ENCODE results near the gene ZNF8. TPM values are rescaled to one million over a fixed set of nuclear protein-coding genes. Genes with fewer than 3 reads are reported as not detected.

ZNF8 gene
- total RNA-seq, 1 donor from 2014 or later: 6.4 TPM

DNA sequence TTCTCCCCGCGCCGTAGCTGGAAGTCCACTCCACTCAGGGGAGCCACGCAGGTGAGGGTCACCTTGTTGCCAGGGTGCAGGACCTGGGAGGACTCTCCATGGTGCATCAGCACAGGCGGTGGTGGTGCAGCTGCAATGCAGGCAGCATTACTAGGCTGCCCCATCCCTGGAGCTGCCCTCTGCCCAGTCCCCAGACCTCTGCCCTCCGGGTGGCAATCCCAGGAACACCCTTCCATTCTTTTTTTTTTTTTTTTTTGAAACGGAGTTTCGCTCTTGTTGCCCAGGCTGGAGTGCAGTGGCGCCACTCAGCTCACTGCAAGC, 72.8 kb downstream of the ZNF8 start:
- DNase-seq (ENCODE audit: extremely low spot score in 2 of 2): no peak
- Histone ChIP-seq H3K4me1 (peaks cover 40% of the 10 kb centered on the region), H3K4me3 (no peak overlapping the region), H3K27ac (no peak overlapping the region), H3K9me3 (no peaks in the 10 kb centered on the region), H3K36me3 (no peaks in the 10 kb centered on the region), H3K27me3 (no peaks in the 10 kb centered on the region)
- intact Hi-C loops (cut with DNase I): no loop called here
- TF ChIP-seq POLR2AphosphoS5 (IDR thresholded peaks at IDR 0.05; ENCODE audit: insufficient read depth in 1 of 2, low read depth in 1 of 2) (no peak), POLR2A (IDR thresholded peaks at IDR 0.05) (no peak), CTCF (IDR thresholded peaks at IDR 0.05) (no peak)

DNA sequence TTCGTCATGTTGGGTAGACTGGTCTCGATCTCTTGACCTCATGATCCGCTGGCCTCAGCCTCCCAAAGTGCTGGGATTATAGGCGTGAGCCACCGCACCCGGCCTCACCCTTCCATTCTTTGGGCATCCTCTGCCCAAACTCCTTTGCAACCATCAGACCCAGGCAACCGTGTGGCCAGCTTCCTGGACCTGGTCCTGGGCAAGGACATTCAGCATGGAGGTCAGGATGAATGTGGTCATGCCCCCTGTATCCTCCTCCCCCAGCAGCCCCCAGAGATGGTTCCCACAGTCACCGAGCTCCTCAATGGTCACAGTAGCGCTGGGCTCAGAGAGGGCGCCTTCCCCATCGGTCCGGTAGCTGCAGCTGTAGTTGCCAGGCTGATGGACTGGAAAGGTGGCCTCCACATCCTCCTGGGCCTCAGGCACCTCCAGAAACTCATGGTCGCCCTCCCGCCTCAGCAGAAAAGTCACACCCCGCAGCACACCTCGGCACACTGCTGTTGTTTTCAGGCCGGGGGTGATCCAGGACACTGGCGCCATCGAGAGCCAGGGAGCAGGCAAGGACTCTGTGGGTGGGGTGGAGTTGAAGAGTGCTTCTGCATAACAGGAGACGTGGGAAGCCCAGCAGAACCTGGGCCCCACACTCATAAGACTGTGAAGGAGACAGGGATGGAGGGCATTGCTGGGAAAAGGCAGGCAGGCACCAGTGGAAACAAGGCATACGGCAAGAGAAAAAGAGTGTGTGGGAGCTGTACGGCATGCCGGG, 73.4 kb downstream of the ZNF8 start:
- peak in 1 of 2 donors; percentile 67 for DNase-seq (ENCODE audit: extremely low spot score in 2 of 2)
- Histone ChIP-seq H3K36me3 (no peaks in the 10 kb centered on the region), H3K27me3 (no peaks in the 10 kb centered on the region), H3K4me1 (peaks cover 42% of the 10 kb centered on the region), H3K9me3 (no peaks in the 10 kb centered on the region), H3K4me3 (no peak overlapping the region), H3K27ac (no peak overlapping the region)
- intact Hi-C loops (cut with DNase I): no loop called here
- TF ChIP-seq CTCF (IDR thresholded peaks at IDR 0.05) (no peak), POLR2A (IDR thresholded peaks at IDR 0.05) (no peak)

Small RNA genes within 50 kb of the gene (microRNA-seq; reads per million reads assigned to microRNA genes)
- not detected for gene MIR6806 (ENCODE audit: borderline number of aligned reads, borderline replicate concordance)

Small RNA genes within 50 kb of the gene (small RNA-seq; reads per million reads assigned to genes)
- not detected for gene MIR6806

Other genes starting within 250 kb of the ZNF8 start
- gene ZSCAN1, start 244.9 kb upstream of the ZNF8 start, total RNA-seq: not detected
- gene ZNF135, start 219.7 kb upstream of the ZNF8 start, total RNA-seq: 5.4 TPM
- gene ZSCAN18, start 180.7 kb upstream of the ZNF8 start, total RNA-seq: 61.4 TPM
- gene ZNF329, start 128.2 kb upstream of the ZNF8 start, total RNA-seq: 9.6 TPM
- 19.6 TPM for gene ZNF274, start 95.9 kb upstream of the ZNF8 start, total RNA-seq
- gene ZNF544, start 50.0 kb upstream of the ZNF8 start, total RNA-seq: 20.1 TPM
- gene ERVK3-1, start 26.4 kb downstream of the ZNF8 start, total RNA-seq: 45.9 TPM
- 3.9 TPM for gene ZSCAN22, start 48.0 kb downstream of the ZNF8 start, total RNA-seq
- gene A1BG, start 74.5 kb downstream of the ZNF8 start, total RNA-seq: 48.9 TPM
- 3.4 TPM for gene ZNF497, start 83.8 kb downstream of the ZNF8 start, total RNA-seq
- gene ZNF837, start 102.1 kb downstream of the ZNF8 start, total RNA-seq: 1.2 TPM
- 1,974 TPM for gene RPS5, start 108.3 kb downstream of the ZNF8 start, total RNA-seq
- 0.98 TPM for gene RNF225, start 116.7 kb downstream of the ZNF8 start, total RNA-seq
- gene ZNF584, start 129.7 kb downstream of the ZNF8 start, total RNA-seq: 16.7 TPM
- gene ZNF132, start 161.2 kb downstream of the ZNF8 start, total RNA-seq: 5.2 TPM
- gene ZNF324B, start 172.7 kb downstream of the ZNF8 start, total RNA-seq: 4.2 TPM
- gene ZNF324, start 188.1 kb downstream of the ZNF8 start, total RNA-seq: 17.2 TPM
- gene ZNF446, start 197.4 kb downstream of the ZNF8 start, total RNA-seq: 10.6 TPM
- 35.8 TPM for gene SLC27A5, start 233.0 kb downstream of the ZNF8 start, total RNA-seq
- 14.0 TPM for gene ZBTB45, start 240.9 kb downstream of the ZNF8 start, total RNA-seq